ENCODE results near the gene TSPAN31.

Gene TSPAN31

DNA sequence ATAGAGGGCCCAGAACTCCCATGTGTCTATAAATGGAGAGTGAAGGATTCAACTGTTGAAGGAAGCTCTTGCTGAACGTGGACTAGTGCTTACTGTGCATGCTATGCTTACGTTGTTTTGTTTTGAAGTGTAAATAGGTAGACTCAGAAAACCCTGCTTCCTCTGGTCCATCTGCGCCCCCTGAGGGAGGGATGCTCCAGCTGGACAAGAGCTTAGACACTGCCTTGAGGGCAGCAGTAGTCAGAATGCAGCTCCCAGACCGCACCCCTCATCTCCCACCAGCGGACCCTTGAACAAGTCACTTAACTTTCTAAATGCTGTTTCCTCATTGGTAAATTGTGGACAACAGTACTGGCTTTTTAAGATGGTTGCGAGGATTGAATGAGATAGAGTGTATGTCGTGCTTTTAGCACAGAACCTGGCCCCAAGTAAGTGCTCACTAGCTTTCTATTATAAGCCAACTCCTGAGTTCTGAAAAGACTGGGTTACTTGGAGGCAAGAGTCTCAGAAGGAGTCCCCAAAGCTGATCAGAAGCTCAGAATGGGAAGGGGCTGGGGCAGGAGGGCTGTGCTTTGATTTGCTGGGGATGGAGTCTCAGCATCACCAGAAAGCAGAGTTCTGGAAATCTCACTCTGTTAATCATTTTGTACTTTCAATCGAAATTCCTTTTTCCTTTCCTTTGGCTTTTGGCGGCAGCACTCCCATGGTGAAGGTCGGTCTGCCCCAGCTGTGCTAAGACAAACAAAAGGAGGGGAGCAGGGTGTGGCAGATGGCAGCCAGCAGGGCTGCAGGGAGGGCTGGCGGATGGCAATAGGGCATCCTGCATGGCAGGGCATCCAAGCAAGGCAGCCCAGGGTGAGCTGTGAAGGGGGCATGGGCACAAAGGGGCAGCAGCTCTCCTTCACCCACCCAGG is 21.9 kb upstream of the TSPAN31 start:
- DNase-seq (ENCODE audit: low spot score): no peak

DNA sequence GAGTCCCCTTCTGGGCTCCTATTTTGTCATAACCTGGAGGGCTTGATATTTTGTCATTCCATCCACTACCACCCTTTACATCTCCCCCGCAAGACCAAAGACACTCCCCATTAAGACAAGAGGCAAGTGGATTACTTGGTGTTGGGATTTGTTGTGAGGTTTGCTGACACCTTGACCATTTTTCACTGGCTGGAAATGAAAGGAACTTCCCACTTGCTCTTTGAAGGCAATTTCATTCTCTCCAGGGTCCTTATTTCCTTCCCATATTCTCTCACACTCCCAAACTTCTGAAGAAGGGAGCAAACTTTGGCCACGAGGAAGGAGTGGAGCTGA is 21.2 kb upstream of the TSPAN31 start:
- DNase-seq (ENCODE audit: low spot score): no peak

DNA sequence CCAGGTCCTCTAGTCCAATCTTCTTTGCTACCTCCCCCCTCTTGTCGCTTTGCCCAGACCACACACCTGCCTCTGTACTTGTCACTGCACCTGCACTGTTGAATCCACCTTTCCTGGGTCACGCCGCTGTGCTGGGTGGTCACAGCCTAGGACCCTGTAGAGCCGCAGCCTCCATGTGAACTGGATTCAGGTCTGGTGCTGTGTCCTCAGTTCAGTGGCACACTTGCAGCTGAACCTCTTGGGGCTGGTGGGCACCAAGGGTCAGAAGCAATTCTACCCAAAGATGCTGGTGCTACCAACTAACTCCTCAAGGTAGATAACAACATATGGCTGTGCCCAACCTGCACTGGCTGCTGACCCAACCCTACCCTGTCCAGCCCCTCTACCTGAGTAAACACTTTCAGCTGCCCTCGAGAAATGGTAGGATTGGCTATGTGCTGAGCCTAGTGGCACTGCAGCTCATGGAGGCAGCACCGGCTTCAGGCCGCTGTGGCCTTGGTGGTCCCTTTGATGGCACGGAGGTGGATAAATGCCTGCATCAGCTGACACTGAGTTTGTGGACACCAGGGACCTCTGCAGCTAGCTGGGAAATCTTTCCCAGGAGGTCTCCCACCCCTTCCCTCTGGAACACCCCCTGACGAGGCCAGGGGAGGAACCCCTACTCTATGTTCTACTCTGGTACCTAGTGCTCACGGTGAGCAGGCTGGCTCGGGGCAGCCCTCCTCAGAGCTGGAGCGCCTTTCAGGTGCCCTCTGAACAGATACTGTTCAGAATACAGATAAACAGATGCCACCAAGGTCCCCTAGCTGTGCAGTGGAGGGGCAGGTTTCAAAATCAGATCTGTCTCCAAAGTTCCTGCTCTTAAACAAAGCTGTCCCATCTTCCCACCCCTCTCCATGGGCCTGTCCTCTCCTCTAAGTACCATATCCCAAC is 20.6 kb upstream of the TSPAN31 start:
- DNase-seq (ENCODE audit: low spot score): no peak

DNA sequence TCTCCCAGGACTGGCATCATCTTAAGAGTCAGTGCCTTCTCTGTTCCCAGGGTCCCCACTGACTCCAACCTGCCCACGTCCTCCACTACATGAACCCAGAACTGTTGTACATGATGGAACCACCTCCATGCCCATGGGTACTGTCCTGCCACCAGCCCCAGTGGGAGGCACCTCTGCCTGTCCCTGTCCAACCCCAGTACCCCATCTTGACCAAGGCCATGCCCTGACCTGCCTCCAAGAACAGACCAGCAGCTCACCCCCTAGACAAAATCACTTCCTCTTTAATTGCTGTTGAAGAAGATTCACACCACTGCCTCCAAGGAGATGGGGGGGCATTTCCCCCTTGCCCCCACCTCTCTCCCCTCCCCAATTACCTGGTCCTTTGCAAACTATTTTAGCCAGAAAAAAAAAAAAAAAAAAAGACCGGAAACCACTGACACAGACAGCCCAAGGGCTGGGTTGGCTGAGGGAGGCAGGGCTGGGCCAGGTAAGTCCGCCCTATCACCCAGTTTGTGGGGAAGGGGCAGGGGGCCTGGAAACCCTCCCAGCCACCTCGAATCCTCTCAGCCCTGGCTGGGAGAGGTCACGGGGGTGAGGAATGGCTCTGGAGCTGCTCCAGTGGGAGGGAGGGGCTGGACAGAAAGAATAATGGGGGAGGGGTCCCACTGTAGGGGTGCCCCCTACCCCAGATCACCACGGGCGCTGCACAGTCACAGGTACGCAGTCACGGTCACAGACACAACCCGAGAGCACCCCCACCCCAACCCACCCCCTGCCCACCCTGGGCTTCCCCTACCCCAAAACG is 19.7 kb upstream of the TSPAN31 start:
- no peak for DNase-seq (ENCODE audit: low spot score)

DNA sequence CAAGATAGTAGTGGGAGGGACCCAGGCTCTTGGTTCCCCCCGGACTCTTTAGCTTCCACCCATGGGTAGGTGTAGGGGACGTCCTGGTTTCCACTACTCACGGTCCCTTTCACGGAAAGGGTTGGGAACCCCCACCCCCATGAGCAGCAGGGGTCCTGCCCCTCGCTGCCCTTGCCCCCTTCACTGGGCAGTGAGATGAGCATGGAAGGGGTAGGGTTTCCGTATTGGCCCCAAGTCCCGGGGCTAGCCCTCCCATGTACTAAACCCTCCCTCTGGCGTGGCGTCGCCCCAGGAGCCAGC is 19.0 kb upstream of the TSPAN31 start:
- DNase-seq (ENCODE audit: low spot score): no peak

DNA sequence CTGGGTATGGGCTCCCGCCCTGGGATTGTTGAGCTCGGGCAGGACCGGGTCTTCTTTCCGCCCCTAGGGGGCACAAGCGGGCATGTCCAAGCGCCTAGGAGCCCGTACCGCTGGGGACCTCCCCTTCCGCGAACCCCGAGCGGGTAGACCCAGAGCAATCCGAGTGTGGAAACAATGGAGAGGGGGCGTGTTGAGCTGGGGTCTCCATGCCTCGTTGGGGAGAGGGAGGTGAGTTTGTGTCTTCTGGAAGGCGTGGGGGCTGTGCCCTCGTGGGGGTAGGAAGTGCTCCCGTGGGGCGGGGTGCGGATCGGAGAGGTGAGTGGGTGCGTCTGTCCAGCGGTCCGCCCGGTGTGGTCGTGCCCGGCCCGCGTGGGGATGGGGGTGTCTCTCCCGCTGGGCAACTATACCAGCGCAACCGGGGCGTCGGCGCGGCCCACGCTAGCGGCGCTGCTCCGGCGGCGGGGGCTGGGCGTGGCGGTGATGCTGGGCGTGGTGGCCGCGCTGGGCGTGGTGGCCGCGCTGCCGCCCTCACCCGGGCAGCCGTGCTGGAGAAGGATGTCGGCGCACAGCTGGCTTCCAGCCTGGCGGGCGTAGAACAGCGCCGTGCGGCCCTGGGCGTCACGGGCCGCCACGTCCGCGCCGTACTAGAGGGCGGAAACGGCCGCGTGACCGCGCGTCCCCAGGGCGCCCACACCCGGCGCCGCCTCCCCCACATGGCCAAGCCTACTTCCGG is 18.5 kb upstream of the TSPAN31 start:
- no peak for DNase-seq (ENCODE audit: low spot score)

DNA sequence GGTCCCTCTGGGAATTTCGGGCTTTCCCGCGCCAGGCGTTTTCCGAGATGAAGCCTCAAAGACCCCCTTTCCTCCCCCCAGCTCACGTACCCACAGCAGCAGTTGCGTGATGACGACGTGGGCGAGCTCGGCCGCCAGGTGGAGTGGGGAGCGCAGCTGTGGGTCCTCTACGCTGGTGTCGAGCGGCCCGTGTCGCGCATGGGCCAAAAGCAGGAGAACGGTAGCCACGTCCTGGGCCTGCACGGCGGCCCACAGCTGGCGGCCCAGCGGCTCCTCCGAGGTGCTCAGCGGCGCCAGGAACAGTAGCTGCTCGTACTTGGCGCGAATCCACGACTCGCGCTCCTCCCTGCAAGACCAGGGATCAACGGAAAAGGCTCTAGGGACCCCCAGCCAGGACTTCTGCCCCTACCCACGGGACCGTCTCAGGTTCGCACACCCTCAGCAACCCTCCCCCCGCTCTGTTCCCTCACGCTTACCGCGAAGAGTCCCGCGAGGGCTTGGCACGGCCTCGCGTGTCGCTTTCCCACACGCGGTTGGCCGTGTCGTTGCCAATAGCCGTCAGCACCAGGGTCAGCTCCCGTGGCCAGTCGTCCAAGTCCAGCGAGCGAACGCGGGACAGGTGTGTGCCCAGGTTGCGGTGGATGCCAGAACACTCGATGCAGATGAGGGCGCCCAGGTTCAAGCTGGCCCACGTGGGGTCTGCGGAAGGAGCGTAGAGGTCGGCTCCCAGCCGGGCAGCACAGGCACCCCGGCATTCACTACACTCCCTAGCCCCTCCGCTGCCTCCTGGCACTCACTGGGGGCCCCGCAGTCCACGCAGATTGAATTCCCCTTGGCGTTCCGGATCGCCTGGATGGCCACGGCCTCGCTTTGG is 17.7 kb upstream of the TSPAN31 start:
- no peak for DNase-seq (ENCODE audit: low spot score)

DNA sequence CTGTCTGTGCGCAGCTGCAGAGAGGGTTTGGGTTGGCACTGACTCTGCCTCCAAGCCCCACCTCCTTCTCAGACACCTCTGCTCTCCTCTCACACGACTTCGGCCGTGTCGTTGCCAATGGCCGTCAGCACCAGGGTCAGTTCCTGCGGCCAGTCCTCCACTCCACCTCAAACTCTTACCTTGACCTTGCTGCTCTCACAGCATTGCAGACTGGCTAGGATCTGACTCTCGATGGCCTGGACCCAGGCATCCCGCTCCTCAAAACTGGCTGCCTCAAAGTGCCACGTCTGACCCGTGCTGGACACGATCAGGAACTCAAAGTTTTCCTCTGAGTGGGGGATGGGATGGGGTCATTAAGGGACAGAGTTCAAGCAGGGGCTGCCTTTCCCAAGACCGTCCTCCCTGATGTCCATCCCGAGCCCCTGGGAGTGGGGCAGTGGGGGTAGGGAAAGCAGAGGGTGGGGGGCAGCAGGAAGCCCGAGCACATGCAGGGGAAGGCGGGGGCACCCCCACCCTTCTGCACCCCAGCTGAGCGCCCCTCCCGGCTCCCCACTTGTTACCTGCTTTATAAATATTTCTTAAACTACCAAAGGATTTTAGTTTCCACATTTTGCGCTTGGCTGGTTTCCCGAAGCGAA is 17.0 kb upstream of the TSPAN31 start:
- no peak for DNase-seq (ENCODE audit: low spot score)

DNA sequence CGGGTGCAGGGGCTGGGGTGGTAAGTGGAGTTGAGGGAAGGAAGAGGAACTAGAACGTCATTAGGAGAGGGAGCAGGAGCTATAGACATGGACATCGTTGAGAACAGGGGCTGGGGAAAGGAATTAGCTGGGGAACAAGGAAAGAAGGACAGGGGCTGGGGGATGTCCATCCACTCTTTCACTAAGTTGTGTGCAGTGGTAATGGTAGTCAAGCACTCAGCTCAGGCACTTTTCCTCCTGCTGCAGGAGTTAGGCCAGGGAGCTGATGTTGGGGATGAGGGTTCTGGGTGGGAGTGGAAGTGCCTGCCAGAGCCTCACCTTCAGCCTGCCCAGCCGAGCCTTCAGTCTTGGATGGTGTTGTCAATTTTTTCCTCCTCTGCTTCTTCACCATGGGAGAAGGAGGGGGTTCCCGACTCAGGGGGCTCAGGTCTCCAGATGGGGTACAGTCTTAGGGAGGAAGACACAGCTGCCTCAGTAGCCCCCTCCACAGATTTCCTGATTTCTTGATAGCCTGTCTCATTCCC is 15.5 kb upstream of the TSPAN31 start:
- DNase-seq (ENCODE audit: low spot score): no peak

DNA sequence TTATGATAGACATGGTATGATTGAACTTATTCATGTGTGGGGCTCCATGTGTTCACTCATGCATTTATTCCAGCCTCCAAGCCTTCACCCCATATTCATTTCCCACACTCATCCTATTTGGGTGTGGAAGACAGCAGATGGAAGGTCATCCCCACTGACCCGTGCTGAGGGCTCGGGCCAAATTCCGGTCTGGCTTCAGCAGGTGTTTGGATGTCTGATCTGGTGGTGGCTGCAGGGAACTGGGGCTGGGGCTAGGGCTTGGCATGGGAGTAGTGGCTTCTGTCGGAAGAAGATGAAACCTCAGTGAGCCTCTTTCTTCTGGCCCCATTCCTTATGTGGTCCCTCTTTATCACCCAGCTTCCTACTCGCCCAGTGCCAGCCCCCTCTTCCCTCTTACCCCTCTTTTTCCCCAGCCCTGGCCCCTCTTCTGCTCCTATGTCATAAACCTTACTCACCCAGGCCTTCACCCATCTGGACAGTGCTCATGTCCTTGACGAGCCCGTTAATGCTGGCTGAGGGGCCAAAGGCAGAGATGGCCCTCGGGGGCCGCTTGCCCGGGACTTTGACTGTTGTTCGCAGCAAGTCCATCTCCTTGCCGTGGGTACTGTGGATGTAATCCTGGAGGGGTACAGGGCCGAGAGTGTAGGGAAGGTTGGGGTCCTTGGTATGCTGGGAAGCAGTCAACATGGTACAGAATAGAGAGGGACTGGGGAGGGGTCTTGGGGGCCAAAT is 14.3 kb upstream of the TSPAN31 start:
- DNase-seq (ENCODE audit: low spot score): no peak

DNA sequence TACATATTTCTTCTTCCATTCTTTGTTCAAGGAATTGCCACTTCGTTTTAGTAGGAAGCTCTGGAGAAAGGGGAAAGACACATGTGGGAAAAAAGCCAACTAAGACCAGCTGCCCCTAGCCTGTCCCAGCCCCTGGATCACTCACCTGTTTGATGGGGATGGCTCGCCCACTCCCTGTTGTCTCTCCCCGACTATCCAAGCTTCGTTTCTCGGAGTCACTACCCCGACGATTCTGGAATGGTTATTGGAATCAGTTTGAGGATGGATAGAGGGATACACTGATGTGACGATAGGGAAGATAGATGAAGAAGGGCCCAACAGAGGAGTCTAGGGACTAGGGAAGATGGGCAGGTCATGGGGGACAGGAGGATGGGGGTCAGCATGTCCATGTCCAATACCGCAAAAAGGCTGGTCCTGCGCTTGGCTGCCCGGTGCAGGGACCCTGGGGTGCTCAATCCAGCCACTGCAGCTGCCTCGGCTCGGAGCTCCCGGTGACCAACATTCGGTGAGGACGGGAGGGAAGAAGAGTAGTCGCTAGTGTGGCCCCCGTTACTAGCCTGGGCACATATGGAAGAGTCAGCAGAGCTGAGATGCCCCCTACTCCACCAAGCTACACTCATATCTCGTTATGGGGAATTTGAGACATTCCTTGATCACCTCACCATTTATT is 13.3 kb upstream of the TSPAN31 start:
- DNase-seq (ENCODE audit: low spot score): no peak

DNA sequence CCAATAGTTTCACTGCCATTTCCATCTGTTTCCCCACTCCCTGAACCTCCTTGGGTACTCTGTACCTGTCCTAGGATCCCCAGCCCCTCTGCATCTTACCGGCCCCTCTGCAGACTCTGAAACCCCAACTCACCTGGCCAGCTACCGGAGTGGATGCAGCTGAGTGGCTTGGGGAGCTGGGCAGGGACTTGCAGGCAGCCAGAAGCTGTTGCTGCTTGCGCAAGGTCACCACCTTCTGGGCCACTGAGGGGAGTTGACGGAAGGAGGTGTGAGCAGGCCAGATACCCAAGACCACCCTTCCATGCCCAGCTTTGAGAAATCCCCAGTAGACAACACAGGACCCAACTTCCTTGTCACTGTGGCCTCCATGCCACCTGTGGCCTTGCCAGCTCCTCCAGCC is 12.6 kb upstream of the TSPAN31 start:
- DNase-seq (ENCODE audit: low spot score): no peak

DNA sequence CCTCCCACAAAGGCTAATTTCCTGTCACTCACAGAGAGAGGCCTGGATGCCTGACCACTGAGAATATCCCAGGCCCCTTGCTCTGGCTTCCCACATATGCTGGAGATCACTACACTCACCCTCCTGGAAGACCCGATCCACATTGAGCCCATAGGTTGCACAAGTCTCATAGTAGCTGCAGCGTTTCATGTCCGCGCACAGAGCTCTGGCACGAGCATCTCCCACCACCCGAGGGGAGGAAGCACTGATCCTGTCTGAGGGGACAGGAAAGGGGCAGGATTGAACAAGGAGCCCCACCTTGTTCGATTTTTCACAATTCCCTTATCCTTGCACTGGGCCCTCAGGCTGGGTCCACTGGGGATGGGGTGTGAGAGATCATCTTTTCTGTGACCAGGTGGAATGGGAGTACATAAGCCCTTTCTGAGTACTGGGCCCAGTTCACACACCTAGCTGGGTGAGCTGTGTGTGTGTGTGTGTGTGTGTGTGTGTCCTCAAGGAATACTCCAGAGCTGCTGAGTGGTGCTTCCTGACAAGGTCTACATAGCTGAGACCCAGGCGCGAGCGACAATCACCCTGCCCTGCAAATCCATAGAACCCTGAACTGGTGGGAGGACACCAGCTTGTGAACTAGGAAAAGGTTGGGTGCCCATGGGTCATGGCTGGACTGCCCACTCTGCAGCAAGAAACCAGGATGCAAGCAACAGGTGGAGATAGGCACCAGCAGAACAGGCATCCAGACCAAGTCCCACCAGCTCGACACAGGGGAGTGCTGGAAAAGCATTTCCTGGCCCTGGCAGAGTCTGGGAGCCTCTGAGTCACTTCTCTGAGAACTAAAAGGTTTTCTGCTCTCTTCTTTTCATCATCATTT is 11.9 kb upstream of the TSPAN31 start:
- DNase-seq (ENCODE audit: low spot score): no peak

DNA sequence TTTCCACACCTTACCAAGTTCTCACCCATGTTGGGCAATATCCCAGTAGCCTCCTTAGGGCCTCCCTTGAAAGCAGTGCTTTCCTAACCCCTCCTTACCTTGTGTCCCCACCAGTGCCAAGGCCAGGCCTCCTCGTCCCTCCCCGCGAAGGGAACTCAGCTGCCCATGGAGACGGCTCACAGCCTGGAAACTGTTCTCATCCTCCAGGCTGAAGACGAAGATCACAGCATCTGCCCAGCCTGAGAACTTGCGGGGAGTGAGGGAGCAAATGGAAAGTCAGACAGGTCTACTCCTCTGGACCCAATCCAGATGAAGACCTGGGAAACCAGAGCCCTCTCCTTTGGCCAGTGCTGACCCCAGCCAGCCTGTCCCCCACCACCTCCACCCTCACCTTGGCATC is 10.9 kb upstream of the TSPAN31 start:
- DNase-seq (ENCODE audit: low spot score): no peak

DNA sequence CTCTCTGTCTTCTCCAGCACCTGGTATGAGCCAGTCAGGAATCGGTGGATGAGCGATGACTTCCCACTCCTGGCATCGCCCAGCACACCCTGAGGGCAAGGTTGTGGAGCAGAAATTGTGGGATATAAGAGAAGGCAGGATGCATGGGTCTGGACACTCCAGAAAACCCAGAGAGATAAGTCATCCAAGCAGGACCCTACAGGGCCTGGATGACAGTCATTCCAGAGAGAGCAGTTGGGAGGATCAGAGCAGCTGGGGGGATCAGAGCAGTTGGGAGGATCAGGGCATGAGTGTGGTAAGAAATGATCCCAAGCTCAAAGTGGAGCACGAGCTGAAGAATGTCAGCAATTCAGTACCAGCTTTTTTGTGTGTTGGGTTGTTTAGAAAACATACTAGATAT is 10.2 kb upstream of the TSPAN31 start:
- no peak for DNase-seq (ENCODE audit: low spot score)

DNA sequence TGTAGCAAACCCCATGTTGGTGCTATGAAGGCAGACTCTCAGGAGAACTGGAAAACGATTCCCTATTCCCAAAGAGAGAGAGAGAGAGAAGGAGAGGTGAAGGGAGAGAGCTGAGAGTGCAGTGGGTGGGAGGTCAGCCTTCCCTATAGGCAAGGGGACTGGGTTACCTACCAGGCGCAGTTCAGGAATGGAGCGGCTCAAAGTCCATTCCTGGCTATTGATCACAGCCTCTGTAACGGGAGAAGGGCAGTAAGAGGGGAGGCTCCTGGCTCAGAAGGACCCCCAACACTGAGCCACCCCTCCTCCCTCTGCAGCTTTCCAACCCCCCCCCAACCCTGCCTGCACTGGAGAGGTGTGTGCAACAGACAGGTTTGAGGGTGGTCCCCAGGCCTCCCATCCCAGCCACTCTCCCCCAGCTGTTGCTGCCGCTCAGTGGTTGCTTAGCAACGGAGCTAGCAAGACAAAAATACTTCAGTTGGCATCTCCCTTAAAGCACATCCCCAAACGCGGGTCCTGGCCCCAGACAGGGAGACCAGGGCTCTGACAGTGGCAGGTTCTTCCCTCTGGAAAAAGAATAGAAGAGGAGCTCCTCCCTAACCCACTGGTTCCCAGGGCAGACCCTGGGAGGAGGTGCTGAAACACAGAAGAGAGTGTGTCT is 9.5 kb upstream of the TSPAN31 start:
- DNase-seq (ENCODE audit: low spot score): peak; percentile 35
